ENCODE measurements around the gene SIX5.

DNA sequence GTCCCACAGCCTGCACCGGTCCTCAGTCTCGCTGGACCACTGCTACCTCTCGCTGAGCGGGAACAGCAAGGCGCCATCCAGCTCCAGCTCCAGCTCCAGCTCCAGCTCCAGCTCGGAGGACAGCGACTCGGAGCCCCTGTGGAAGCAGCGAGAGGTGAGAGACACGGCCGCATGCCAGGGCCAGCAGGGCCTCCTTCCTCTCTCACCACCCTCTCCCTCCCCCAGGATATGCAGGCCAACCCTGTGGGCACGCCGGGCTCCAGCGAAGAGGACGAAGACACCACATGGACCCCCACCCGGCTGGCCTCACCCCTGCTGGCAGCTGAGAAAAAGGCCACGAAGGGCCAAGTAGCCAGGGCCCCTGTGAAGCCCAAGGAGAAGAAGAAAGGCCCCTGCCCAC, 7.3 kb downstream of the SIX5 start:
- TF ChIP-seq, protein P1, sequence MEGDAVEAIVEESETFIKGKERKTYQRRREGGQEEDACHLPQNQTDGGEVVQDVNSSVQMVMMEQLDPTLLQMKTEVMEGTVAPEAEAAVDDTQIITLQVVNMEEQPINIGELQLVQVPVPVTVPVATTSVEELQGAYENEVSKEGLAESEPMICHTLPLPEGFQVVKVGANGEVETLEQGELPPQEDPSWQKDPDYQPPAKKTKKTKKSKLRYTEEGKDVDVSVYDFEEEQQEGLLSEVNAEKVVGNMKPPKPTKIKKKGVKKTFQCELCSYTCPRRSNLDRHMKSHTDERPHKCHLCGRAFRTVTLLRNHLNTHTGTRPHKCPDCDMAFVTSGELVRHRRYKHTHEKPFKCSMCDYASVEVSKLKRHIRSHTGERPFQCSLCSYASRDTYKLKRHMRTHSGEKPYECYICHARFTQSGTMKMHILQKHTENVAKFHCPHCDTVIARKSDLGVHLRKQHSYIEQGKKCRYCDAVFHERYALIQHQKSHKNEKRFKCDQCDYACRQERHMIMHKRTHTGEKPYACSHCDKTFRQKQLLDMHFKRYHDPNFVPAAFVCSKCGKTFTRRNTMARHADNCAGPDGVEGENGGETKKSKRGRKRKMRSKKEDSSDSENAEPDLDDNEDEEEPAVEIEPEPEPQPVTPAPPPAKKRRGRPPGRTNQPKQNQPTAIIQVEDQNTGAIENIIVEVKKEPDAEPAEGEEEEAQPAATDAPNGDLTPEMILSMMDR (conservative IDR thresholded peaks at IDR 0.05; ENCODE audit: low read length) = no peak
- no peak for TF ChIP-seq EZH2phosphoT487 (IDR thresholded peaks at IDR 0.05; ENCODE audit: borderline replicate concordance, low read depth, low read length)
